ENCODE results near the gene PPP1R12B. TPM values are rescaled to one million over a fixed set of nuclear protein-coding genes. Genes with fewer than 3 reads are reported as not detected.

Gene PPP1R12B
- total RNA-seq, 2 experiments from 2014 or later, result 5.8 to 10.0 TPM

DNA sequence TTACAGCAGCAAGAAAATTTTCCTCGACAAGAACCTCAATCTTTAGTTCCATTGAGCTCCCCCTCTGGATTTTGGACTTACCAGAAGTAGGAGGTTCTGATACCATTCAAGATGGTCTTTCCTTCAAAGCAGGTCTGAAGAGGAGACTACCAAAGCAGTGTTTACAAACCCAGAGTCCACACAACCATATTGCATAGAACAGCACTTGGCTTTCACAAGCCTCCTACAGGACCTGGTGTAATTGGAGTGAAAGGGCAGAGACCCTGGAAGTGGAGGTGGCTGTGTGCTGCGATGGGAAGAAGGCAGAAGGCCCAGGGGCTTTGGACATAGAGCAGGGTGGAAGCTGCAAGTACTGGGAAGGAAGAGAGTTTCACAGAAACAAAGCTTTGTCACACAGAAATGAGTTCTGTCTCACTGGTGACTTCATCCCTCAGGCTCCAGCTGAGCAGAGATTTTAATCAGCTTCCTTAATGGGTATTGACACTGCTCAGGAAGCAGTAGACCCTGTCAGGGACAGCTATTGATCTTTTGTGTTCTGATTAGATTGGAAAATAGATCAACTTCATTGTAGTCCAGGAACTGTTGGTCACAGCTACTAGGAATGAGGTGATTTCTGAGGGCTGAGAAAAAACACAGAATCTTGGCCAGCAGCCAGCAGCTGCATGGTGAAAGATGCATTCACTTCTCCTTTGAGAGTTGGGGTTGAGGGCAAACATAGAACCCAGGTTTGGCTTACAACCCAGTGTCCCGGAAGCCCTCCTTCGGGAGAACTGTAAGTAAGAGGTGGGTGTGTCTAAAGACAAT lies 237.7 kb downstream of the PPP1R12B start:
- Mint-ChIP-seq H3K9me3 (no peaks in the 10 kb centered on the region), H3K4me1 (no peaks in the 10 kb centered on the region), H3K27ac (no peak overlapping the region), H3K27me3 (no peaks in the 10 kb centered on the region), H3K4me3 (no peak overlapping the region), H3K36me3 (no peaks in the 10 kb centered on the region)
- DNase-seq, result no peak

GRCh38 chr1:202586871-202587270 lies 238.4 kb downstream of the PPP1R12B start:
- no peaks in the 10 kb centered on the region for H3K9me3 Mint-ChIP-seq
- no peaks in the 10 kb centered on the region for H3K36me3 Mint-ChIP-seq
- no peak overlapping the region for H3K4me3 Mint-ChIP-seq
- H3K4me1 Mint-ChIP-seq, result no peaks in the 10 kb centered on the region
- H3K27ac Mint-ChIP-seq, result no peak overlapping the region
- DNase-seq, result no peak
- H3K27me3 Mint-ChIP-seq, result no peaks in the 10 kb centered on the region

DNA sequence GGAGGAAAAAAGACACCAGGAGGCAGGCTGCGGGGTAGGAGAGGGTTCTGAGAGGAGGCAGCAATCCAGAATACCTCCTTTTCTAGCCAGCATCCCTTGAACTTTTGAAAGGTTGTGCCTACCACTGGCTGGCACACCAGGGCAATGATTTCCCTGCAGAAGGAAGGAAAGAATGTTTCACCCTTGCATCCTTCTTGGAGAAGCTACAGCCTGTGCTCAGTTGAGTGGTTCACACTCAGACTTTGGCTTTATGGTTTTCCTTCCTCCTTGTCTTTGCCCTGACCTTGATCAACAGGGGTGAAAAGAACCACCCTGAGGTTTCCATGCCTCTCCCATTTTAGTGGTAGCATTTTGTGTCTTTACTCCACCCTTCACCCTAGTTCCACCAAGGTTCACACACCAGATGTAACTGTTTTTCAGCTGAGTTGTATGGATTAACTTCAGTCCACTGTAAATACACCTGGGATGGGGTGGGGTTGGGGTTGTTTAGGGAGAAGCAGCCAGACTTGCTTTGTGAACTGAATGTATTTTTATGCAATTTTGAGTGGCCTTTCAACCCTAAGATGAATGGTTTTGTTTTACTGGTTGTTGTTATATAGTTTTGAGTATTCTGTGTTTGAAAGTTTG lies 239.5 kb downstream of the PPP1R12B start:
- H3K27ac Mint-ChIP-seq, result no peak overlapping the region
- no peaks in the 10 kb centered on the region for H3K36me3 Mint-ChIP-seq
- no peak overlapping the region for H3K4me3 Mint-ChIP-seq
- no peaks in the 10 kb centered on the region for H3K27me3 Mint-ChIP-seq
- no peaks in the 10 kb centered on the region for H3K4me1 Mint-ChIP-seq
- DNase-seq, result no peak
- no peaks in the 10 kb centered on the region for H3K9me3 Mint-ChIP-seq

DNA sequence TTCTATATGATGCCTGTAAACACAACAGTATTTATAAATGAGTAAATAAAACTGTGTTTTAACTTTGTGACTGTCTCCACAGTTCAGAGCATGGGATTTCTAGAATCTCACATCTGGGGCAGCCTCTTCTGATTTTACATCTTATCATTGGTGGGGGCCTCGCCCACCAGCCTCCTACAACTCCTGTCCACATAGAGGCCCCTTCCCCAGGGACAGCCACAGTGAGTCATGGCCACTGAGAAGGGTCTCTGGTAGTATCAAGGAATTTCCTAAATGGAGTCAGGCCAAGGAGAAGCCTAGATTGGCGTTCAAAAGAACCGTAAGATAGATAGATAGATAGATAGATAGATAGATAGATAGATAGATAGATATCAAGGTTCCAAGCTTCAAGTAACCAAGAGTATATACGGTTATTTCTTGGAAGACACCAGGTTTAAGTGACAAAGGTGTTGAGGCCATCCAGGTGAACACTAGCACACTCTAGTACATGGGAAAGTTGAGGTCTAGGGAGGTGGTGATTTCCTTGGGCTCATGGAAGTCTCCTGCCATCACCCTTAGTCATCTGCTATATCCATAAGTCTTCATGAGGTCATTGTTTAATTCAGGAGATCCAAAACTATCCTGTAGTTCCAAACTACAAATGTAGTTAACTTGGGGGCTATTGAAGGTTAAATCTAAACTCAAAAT lies 240.1 kb downstream of the PPP1R12B start:
- no peaks in the 10 kb centered on the region for H3K36me3 Mint-ChIP-seq
- no peak overlapping the region for H3K4me3 Mint-ChIP-seq
- no peaks in the 10 kb centered on the region for H3K27me3 Mint-ChIP-seq

DNA sequence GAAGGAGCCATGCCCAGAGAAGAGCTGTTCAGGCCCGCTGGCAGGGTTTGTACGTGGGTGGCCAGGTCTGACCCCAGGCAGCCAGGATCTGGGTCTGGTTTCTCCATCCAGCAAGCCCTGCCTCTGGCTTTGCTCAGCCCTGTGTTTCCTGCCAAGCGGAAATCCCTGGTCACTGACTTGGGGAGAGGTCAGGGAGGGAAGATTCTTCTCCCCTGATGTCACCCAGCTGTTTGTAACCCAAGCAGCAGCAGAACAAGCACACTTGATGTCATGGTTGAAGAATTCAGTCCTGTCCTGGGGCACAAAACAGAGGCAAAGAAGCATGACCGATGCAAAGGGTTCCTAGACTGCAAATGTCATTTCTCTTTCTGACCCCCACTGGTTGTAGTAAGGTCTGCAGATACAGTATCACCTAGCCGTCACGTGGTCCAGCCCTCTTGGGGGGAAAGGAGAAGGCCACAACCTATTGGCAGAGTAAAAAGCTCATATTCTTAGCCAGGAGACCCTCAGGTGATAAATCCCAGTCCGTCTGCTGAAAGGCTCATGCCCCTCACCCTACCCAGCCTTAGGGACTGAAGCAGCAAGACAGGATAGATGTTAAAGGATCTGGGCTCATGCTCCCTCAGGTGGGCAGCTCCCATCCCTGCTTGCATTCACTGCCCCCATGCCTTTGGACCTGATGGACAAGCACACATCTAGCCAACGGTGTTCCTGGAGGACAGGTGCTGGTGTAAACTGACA lies 240.9 kb downstream of the PPP1R12B start:
- Mint-ChIP-seq H3K4me3 (no peak overlapping the region), H3K4me1 (no peaks in the 10 kb centered on the region), H3K27ac (no peak overlapping the region), H3K36me3 (no peaks in the 10 kb centered on the region), H3K27me3 (no peaks in the 10 kb centered on the region), H3K9me3 (no peaks in the 10 kb centered on the region)
- DNase-seq, result no peak

More for the DNA sequence above, 240.1 kb downstream of the PPP1R12B start:
- Mint-ChIP-seq H3K4me1 (no peaks in the 10 kb centered on the region), H3K27ac (no peak overlapping the region), H3K9me3 (no peaks in the 10 kb centered on the region)
- no peak for DNase-seq

DNA sequence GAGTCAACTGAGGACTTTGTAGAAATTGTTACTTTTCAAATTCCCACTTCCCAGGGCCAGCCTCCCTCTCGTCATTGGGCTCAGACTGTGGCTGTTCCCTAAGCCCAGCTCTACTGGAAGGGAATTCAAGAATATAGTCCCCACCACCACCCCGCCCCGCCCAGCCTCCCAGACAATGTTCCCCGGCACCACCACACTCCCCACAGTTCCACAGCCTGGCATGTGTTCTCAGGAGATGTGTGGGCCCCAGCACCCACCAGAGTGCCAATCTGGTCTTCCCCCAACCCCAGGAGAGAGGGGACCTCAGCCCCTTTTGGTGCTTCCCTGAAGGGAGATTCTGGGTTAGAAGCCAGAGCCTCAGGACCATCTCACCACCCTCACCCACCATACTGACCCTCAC lies 241.6 kb downstream of the PPP1R12B start:
- no peaks in the 10 kb centered on the region for H3K9me3 Mint-ChIP-seq
- H3K4me1 Mint-ChIP-seq, result no peaks in the 10 kb centered on the region
- no peak overlapping the region for H3K4me3 Mint-ChIP-seq
- DNase-seq, result no peak
- no peaks in the 10 kb centered on the region for H3K36me3 Mint-ChIP-seq
- H3K27me3 Mint-ChIP-seq, result no peaks in the 10 kb centered on the region
- H3K27ac Mint-ChIP-seq, result no peak overlapping the region

DNA sequence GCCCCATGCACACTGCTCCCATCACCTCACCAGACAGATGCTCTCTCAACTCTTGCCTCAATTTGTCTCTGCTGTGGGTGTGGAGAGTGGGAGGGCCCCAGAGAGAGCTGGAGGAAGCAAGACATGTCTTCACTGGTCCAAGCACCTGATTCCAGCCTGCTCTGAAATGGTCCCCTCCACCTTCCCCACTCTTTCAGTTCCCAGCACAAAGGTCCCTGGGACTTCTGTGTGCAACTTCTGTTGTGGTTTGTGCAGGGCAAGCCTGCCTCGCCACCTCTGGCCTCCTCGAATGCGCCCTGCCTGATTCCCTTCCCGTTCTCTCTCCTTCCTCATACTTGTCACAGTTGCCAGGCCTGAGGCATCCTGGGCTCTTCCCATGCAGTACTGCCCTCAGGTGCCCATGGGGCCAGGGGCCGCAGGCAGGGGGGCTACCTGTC lies 242.5 kb downstream of the PPP1R12B start:
- Mint-ChIP-seq H3K27me3 (no peaks in the 10 kb centered on the region), H3K36me3 (no peaks in the 10 kb centered on the region), H3K9me3 (no peaks in the 10 kb centered on the region), H3K4me1 (no peaks in the 10 kb centered on the region), H3K4me3 (no peak overlapping the region), H3K27ac (no peak overlapping the region)
- DNase-seq, result no peak

DNA sequence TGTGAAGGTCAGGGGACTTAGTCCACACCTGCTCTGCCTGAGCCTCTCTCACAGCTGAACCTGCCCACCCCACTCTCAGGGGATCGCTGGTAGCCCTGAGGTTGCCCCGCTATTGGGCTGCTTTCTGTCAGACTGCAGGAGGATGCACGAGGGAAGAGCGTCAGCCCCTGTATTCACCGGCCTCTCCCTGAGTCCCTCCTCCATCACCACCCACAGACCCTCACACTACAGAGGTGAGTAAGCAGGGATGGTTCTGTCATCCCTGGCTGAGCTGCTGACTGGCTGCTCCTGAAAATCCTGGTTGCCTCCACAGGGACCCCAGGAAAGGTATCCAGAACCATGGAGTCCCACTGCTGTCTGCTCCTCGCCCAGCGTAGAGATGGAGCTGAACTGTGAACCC lies 243.0 kb downstream of the PPP1R12B start:
- no peaks in the 10 kb centered on the region for H3K9me3 Mint-ChIP-seq
- H3K4me1 Mint-ChIP-seq, result no peaks in the 10 kb centered on the region
- no peak overlapping the region for H3K27ac Mint-ChIP-seq
- H3K4me3 Mint-ChIP-seq, result no peak overlapping the region
- H3K27me3 Mint-ChIP-seq, result no peaks in the 10 kb centered on the region
- no peak for DNase-seq
- no peaks in the 10 kb centered on the region for H3K36me3 Mint-ChIP-seq

DNA sequence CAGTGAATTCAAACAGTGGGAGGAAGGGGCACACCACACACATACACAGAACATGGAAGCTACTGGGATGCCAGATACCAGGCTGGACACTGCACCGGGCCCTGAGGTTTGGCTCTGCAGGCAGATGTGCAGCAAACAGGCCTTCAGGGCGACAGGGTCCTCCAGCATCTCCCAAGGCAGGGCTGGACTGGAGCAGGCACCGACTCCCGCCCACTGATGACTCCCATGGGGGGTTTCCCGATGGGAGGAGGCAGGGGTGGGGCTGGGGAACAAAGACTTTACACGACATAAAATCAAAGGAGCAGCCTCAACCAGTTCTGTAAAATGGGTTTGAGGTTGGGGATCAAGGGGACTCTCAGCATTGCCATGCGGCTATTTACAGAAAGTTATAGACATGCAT lies 243.6 kb downstream of the PPP1R12B start:
- no peak overlapping the region for H3K4me3 Mint-ChIP-seq
- no peak overlapping the region for H3K27ac Mint-ChIP-seq
- H3K9me3 Mint-ChIP-seq, result no peaks in the 10 kb centered on the region
- H3K27me3 Mint-ChIP-seq, result no peaks in the 10 kb centered on the region
- no peaks in the 10 kb centered on the region for H3K4me1 Mint-ChIP-seq
- H3K36me3 Mint-ChIP-seq, result no peaks in the 10 kb centered on the region
- peak; percentile 15 for DNase-seq

GRCh38 chr1:202593845-202594244 lies 245.3 kb downstream of the PPP1R12B start:
- H3K9me3 Mint-ChIP-seq, result no peaks in the 10 kb centered on the region
- H3K36me3 Mint-ChIP-seq, result peaks cover 1% of the 10 kb centered on the region
- no peak overlapping the region for H3K4me3 Mint-ChIP-seq
- DNase-seq, result no peak
- H3K4me1 Mint-ChIP-seq, result no peaks in the 10 kb centered on the region
- no peaks in the 10 kb centered on the region for H3K27me3 Mint-ChIP-seq
- no peak overlapping the region for H3K27ac Mint-ChIP-seq

DNA sequence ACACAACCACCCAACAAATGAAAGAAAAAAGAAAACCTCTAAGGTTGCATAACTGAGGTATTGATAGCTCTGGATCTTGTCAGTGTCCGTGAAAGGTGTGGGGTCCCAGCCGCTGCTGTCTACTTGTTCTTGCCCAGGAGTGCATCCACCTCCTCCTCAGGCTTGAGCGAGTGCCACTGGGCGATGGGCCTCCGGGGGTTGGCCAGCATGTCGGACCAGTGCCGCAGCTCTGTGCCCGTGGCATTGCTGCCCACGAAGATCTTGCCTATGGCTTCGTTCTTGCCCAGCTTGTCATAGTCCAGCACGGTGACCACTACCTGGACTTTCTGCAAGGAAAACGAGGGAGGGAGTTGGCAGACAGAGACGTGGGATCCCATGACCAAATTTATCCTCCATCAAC lies 248.1 kb downstream of the PPP1R12B start:
- H3K27me3 Mint-ChIP-seq, result no peaks in the 10 kb centered on the region
- H3K4me3 Mint-ChIP-seq, result no peak overlapping the region
- no peak for DNase-seq
- H3K36me3 Mint-ChIP-seq, result peaks cover 1% of the 10 kb centered on the region
- H3K4me1 Mint-ChIP-seq, result no peaks in the 10 kb centered on the region
- H3K9me3 Mint-ChIP-seq, result no peaks in the 10 kb centered on the region
- no peak overlapping the region for H3K27ac Mint-ChIP-seq

- no peak overlapping the region for H3K27ac Mint-ChIP-seq
- DNase-seq, result no peak
- peaks cover 1% of the 10 kb centered on the region for H3K36me3 Mint-ChIP-seq
- H3K9me3 Mint-ChIP-seq, result no peaks in the 10 kb centered on the region
- H3K4me3 Mint-ChIP-seq, result no peak overlapping the region
- no peaks in the 10 kb centered on the region for H3K27me3 Mint-ChIP-seq
- H3K4me1 Mint-ChIP-seq, result no peaks in the 10 kb centered on the region
Observed at GRCh38 chr1:202597090-202597761, 248.7 kb downstream of the PPP1R12B start.

- peak; percentile 27 for DNase-seq
- Mint-ChIP-seq H3K4me3 (no peak overlapping the region), H3K9me3 (no peaks in the 10 kb centered on the region), H3K27me3 (no peaks in the 10 kb centered on the region), H3K36me3 (peaks cover 1% of the 10 kb centered on the region), H3K27ac (no peak overlapping the region), H3K4me1 (no peaks in the 10 kb centered on the region)
Observed at GRCh38 chr1:202599669-202600431, 251.4 kb downstream of the PPP1R12B start.

- no peak for DNase-seq
- no peaks in the 10 kb centered on the region for H3K9me3 Mint-ChIP-seq
- peaks cover 5% of the 10 kb centered on the region for H3K36me3 Mint-ChIP-seq
- no peak overlapping the region for H3K27ac Mint-ChIP-seq
- no peak overlapping the region for H3K4me3 Mint-ChIP-seq
- no peaks in the 10 kb centered on the region for H3K4me1 Mint-ChIP-seq
- no peaks in the 10 kb centered on the region for H3K27me3 Mint-ChIP-seq
Observed at GRCh38 chr1:202600432-202601041, 252.0 kb downstream of the PPP1R12B start.

Measured in activated naive CD8-positive, alpha-beta T cell treated with anti-CD3 and anti-CD28 coated beads for 36 hours (primary cell).